ENCODE results near the gene SHROOM3. TPM values are rescaled to one million over a fixed set of nuclear protein-coding genes. Genes with fewer than 3 reads are reported as not detected.

Gene SHROOM3
- total RNA-seq, 1 experiment from 2014 or later, result 27.6 TPM

DNA sequence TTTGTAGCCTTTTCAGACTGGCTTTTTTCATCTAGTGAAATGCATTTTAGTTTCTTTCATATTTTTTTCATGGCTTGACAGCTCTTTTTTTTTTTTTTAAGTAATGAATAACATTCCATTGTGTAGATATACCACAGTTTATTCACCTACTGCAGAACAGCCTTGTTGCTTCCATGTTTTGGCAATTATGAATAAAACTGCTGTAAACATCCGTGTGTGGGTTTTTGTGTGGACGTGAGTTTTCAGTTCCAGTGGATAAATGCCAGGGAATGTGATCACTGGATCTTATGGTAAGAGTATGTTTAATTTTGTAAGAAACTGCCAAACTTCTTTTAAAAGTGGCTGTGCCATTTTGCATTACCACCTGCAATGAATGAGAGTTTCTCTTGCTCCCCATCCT lies 302.2 kb downstream of the SHROOM3 start:
- Histone ChIP-seq H3K27ac (ENCODE audit: insufficient read length, low read depth, low read length) (no peak overlapping the region), H3K4me1 (ENCODE audit: insufficient read depth, low read length) (no peaks in the 10 kb centered on the region), H2BK12ac (ENCODE audit: insufficient read length, low read depth, low read length) (no peak overlapping the region), H2BK120ac (ENCODE audit: low read depth, low read length, poor library complexity, severe bottlenecking) (no peak overlapping the region), H3K23me2 (ENCODE audit: insufficient read length, low read depth, low read length, poor library complexity, severe bottlenecking) (no peaks in the 10 kb centered on the region), H3K9me3 (ENCODE audit: control insufficient read depth, low read depth, low read length) (no peaks in the 10 kb centered on the region), H2AK5ac (ENCODE audit: insufficient read length, low read length) (no peak overlapping the region), H4K8ac (replicated peaks; ENCODE audit: insufficient read length, low read depth, low read length) (no peak overlapping the region), H3K79me2 (ENCODE audit: insufficient read depth, low read length) (no peaks in the 10 kb centered on the region), H3K9ac (ENCODE audit: extremely low read depth, insufficient read length, low read length) (no peak overlapping the region), H2BK20ac (ENCODE audit: low read depth, low read length, poor library complexity, severe bottlenecking) (no peak overlapping the region), H4K20me1 (ENCODE audit: control insufficient read depth, insufficient read depth, insufficient read length) (no peaks in the 10 kb centered on the region), H2BK15ac (ENCODE audit: low read depth, low read length) (no peak overlapping the region), H3K4ac (ENCODE audit: low read depth, low read length) (no peak overlapping the region), H3K56ac (ENCODE audit: insufficient read length, low read depth, low read length) (no peak overlapping the region), H3K18ac (ENCODE audit: insufficient read length, low read depth, low read length) (no peak overlapping the region), H4K91ac (ENCODE audit: insufficient read length, low read depth, low read length) (no peak overlapping the region), H3K79me1 (ENCODE audit: insufficient read depth, low read depth, low read length, poor library complexity, severe bottlenecking) (no peaks in the 10 kb centered on the region), H3K23ac (ENCODE audit: insufficient read length, low read depth, low read length) (no peak overlapping the region), H2AFZ (ENCODE audit: low read length) (no peak overlapping the region), H2BK5ac (ENCODE audit: insufficient read length, low read length) (no peak overlapping the region), H3K4me2 (ENCODE audit: insufficient read depth, insufficient read length, low read length) (no peak overlapping the region), H3K14ac (ENCODE audit: insufficient read depth, low read length) (no peak overlapping the region), H3T11ph (ENCODE audit: low read length) (no peak overlapping the region), H3K27me3 (ENCODE audit: insufficient read depth, low read length) (no peaks in the 10 kb centered on the region), H4K5ac (ENCODE audit: insufficient read length, low read depth, low read length) (no peak overlapping the region)
- TF ChIP-seq, protein P1, sequence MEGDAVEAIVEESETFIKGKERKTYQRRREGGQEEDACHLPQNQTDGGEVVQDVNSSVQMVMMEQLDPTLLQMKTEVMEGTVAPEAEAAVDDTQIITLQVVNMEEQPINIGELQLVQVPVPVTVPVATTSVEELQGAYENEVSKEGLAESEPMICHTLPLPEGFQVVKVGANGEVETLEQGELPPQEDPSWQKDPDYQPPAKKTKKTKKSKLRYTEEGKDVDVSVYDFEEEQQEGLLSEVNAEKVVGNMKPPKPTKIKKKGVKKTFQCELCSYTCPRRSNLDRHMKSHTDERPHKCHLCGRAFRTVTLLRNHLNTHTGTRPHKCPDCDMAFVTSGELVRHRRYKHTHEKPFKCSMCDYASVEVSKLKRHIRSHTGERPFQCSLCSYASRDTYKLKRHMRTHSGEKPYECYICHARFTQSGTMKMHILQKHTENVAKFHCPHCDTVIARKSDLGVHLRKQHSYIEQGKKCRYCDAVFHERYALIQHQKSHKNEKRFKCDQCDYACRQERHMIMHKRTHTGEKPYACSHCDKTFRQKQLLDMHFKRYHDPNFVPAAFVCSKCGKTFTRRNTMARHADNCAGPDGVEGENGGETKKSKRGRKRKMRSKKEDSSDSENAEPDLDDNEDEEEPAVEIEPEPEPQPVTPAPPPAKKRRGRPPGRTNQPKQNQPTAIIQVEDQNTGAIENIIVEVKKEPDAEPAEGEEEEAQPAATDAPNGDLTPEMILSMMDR (conservative IDR thresholded peaks at IDR 0.05), result no peak
- Mint-ChIP-seq H3K27ac (no peak overlapping the region), H3K4me3 (no peak overlapping the region), H3K36me3 (ENCODE audit: insufficient read depth in 1 of 3, low read depth in 3 of 3) (peaks cover 28 to 46% (median 37%) of the 10 kb centered on the region in 3 experiments; a peak in 6 of 7 replicates), H3K27me3 (ENCODE audit: low read depth) (no peaks in the 10 kb centered on the region), H3K4me1 (peaks cover 19 to 20% of the 10 kb centered on the region in 2 experiments), H3K9me3 (no peaks in the 10 kb centered on the region; a peak in 1 of 5 replicates)
- no peak for DNase-seq
- WGBS (ENCODE audit: extremely low coverage, insufficient read length, low lambda C conversion rate), result no CpG with 5 or more reads among the region's 2 CpGs
